ENCODE results near the gene MSX2. TPM values are rescaled to one million over a fixed set of nuclear protein-coding genes. Genes with fewer than 3 reads are reported as not detected.

MSX2 gene
- total and polyA plus RNA-seq, 2 experiments from 2014 or later = 0.17 to 0.47 TPM

DNA sequence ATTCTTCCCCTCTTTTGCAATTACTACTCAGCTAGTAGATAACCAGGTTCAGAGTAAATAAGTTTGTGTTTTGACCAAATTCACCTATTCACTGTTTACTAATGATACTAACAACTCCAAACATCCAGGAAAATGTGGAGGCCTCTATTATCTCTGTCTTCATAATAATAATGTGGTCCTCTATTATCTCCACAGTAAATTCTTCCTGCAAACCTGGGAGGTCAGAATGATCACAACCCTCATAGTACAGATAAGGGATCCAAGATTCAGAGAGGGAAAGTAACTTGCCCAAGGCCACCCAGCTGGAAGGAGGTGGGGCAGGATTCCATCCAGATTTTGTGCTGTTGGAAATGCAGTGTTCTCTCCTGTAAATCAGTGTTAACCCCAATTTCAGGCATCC is 9.6 kb upstream of the MSX2 start:
- H3F3A ChIP-seq (replicated peaks; ENCODE audit: low read depth) = peaks cover under 1% of the 10 kb centered on the region; the same call in 1 of the 2 replicates
- H2AFZ ChIP-seq = no peak overlapping the region
- ATAC-seq (no peak), DNase-seq (ENCODE audit: low spot score) (no peak)
- no peaks in the 10 kb centered on the region for H3K36me3 ChIP-seq (ENCODE audit: insufficient read depth)
- peaks cover 20% of the 10 kb centered on the region; the same call in 1 of the 2 replicates for H3K4me1 ChIP-seq (ENCODE audit: insufficient read depth)
- Mint-ChIP-seq H3K36me3 (ENCODE audit: low read depth) (no peaks in the 10 kb centered on the region), H3K4me1 (peaks cover 13% of the 10 kb centered on the region), H3K4me3 (no peak overlapping the region), H3K27me3 (ENCODE audit: insufficient read depth, low read depth, poor library complexity) (peaks cover 29% of the 10 kb centered on the region), H3K9me3 (no peaks in the 10 kb centered on the region), H3K27ac (no peak overlapping the region)
- H3K27me3 ChIP-seq (ENCODE audit: insufficient read depth) = peaks cover 30% of the 10 kb centered on the region
- TF ChIP-seq POLR2AphosphoS5 (IDR thresholded peaks at IDR 0.05; ENCODE audit: low read depth) (no peak), EZH2 (IDR thresholded peaks at IDR 0.05; ENCODE audit: low read depth, unreplicated experiment) (no peak)
- TF ChIP-seq, protein P1, sequence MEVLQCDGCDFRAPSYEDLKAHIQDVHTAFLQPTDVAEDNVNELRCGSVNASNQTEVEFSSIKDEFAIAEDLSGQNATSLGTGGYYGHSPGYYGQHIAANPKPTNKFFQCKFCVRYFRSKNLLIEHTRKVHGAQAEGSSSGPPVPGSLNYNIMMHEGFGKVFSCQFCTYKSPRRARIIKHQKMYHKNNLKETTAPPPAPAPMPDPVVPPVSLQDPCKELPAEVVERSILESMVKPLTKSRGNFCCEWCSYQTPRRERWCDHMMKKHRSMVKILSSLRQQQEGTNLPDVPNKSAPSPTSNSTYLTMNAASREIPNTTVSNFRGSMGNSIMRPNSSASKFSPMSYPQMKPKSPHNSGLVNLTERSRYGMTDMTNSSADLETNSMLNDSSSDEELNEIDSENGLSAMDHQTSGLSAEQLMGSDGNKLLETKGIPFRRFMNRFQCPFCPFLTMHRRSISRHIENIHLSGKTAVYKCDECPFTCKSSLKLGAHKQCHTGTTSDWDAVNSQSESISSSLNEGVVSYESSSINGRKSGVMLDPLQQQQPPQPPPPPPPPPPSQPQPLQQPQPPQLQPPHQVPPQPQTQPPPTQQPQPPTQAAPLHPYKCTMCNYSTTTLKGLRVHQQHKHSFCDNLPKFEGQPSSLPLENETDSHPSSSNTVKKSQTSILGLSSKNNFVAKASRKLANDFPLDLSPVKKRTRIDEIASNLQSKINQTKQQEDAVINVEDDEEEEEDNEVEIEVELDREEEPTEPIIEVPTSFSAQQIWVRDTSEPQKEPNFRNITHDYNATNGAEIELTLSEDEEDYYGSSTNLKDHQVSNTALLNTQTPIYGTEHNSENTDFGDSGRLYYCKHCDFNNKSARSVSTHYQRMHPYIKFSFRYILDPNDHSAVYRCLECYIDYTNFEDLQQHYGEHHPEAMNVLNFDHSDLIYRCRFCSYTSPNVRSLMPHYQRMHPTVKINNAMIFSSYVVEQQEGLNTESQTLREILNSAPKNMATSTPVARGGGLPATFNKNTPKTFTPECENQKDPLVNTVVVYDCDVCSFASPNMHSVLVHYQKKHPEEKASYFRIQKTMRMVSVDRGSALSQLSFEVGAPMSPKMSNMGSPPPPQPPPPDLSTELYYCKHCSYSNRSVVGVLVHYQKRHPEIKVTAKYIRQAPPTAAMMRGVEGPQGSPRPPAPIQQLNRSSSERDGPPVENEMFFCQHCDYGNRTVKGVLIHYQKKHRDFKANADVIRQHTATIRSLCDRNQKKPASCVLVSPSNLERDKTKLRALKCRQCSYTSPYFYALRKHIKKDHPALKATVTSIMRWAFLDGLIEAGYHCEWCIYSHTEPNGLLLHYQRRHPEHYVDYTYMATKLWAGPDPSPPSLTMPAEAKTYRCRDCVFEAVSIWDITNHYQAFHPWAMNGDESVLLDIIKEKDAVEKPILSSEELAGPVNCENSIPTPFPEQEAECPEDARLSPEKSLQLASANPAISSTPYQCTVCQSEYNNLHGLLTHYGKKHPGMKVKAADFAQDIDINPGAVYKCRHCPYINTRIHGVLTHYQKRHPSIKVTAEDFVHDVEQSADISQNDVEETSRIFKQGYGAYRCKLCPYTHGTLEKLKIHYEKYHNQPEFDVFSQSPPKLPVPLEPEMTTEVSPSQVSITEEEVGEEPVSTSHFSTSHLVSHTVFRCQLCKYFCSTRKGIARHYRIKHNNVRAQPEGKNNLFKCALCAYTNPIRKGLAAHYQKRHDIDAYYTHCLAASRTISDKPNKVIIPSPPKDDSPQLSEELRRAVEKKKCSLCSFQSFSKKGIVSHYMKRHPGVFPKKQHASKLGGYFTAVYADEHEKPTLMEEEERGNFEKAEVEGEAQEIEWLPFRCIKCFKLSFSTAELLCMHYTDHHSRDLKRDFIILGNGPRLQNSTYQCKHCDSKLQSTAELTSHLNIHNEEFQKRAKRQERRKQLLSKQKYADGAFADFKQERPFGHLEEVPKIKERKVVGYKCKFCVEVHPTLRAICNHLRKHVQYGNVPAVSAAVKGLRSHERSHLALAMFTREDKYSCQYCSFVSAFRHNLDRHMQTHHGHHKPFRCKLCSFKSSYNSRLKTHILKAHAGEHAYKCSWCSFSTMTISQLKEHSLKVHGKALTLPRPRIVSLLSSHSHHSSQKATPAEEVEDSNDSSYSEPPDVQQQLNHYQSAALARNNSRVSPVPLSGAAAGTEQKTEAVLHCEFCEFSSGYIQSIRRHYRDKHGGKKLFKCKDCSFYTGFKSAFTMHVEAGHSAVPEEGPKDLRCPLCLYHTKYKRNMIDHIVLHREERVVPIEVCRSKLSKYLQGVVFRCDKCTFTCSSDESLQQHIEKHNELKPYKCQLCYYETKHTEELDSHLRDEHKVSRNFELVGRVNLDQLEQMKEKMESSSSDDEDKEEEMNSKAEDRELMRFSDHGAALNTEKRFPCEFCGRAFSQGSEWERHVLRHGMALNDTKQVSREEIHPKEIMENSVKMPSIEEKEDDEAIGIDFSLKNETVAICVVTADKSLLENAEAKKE (CRISPR knock-in tag; IDR thresholded peaks at IDR 0.05) = no peak
- H4K20me1 ChIP-seq (replicated peaks; ENCODE audit: insufficient read depth) = no peaks in the 10 kb centered on the region; the same call in 1 of the 2 replicates
- no peaks in the 10 kb centered on the region for H3K79me2 ChIP-seq (replicated peaks; ENCODE audit: insufficient read depth)
- H3K4me2 ChIP-seq = no peak overlapping the region
- no peak overlapping the region for H3K4me3 ChIP-seq
- no peaks in the 10 kb centered on the region for H3K9me2 ChIP-seq (ENCODE audit: insufficient read depth)
- no peak overlapping the region for H3K27ac ChIP-seq (ENCODE audit: low read depth)

DNA sequence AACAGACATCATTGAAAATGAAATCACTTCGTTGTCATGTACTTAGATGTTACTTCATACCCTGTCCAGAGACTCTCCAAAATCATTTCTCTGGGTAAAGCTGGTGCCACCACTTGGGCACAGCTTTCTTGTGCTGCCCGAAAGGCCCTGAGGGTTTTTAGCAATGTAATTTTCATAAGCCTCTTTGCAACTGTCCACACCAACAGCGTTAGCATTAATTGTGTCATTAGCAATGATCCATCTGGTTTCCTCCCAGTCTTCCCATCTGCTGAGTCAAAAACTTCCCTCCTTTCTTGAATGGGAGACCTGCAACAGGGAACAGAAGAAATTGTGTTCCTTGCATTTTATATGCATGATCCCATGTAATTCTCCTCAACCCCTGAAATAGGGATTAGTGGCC is 8.6 kb upstream of the MSX2 start:
- H3K4me1 Mint-ChIP-seq = peaks cover 22% of the 10 kb centered on the region
- no peak overlapping the region for H3K4me3 ChIP-seq
- no peak overlapping the region for H3K4me2 ChIP-seq
- no peaks in the 10 kb centered on the region; the same call in 1 of the 2 replicates for H4K20me1 ChIP-seq (replicated peaks; ENCODE audit: insufficient read depth)
- no peak for TF ChIP-seq POLR2AphosphoS5 (IDR thresholded peaks at IDR 0.05; ENCODE audit: low read depth)
- TF ChIP-seq, protein P2, sequence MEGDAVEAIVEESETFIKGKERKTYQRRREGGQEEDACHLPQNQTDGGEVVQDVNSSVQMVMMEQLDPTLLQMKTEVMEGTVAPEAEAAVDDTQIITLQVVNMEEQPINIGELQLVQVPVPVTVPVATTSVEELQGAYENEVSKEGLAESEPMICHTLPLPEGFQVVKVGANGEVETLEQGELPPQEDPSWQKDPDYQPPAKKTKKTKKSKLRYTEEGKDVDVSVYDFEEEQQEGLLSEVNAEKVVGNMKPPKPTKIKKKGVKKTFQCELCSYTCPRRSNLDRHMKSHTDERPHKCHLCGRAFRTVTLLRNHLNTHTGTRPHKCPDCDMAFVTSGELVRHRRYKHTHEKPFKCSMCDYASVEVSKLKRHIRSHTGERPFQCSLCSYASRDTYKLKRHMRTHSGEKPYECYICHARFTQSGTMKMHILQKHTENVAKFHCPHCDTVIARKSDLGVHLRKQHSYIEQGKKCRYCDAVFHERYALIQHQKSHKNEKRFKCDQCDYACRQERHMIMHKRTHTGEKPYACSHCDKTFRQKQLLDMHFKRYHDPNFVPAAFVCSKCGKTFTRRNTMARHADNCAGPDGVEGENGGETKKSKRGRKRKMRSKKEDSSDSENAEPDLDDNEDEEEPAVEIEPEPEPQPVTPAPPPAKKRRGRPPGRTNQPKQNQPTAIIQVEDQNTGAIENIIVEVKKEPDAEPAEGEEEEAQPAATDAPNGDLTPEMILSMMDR (conservative IDR thresholded peaks at IDR 0.05; ENCODE audit: low read depth in 2 of 2) = no peak
- TF ChIP-seq, protein P3, sequence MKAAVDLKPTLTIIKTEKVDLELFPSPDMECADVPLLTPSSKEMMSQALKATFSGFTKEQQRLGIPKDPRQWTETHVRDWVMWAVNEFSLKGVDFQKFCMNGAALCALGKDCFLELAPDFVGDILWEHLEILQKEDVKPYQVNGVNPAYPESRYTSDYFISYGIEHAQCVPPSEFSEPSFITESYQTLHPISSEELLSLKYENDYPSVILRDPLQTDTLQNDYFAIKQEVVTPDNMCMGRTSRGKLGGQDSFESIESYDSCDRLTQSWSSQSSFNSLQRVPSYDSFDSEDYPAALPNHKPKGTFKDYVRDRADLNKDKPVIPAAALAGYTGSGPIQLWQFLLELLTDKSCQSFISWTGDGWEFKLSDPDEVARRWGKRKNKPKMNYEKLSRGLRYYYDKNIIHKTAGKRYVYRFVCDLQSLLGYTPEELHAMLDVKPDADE (IDR thresholded peaks at IDR 0.05) = no peak
- TF ChIP-seq EZH2 (IDR thresholded peaks at IDR 0.05; ENCODE audit: low read depth, unreplicated experiment) = no peak
- TF ChIP-seq NANOG (IDR thresholded peaks at IDR 0.05; ENCODE audit: borderline replicate concordance) = no peak
- TF ChIP-seq EZH2phosphoT487 (IDR thresholded peaks at IDR 0.05; ENCODE audit: unreplicated experiment) = no peak
- peaks cover 41% of the 10 kb centered on the region for H3K27me3 ChIP-seq (ENCODE audit: insufficient read depth)
- peaks cover 11% of the 10 kb centered on the region; the same call in 1 of the 2 replicates for H3F3A ChIP-seq (replicated peaks; ENCODE audit: low read depth)
- H3K36me3 ChIP-seq (ENCODE audit: insufficient read depth) = no peaks in the 10 kb centered on the region
- no peak overlapping the region for H2AFZ ChIP-seq
- H3K27ac ChIP-seq (ENCODE audit: low read depth) = no peak overlapping the region
- no peaks in the 10 kb centered on the region for H3K9me3 Mint-ChIP-seq
- ATAC-seq (no peak), DNase-seq (ENCODE audit: low spot score) (no peak)
- H3K36me3 Mint-ChIP-seq (ENCODE audit: low read depth) = no peaks in the 10 kb centered on the region
- no peaks in the 10 kb centered on the region for H3K9me2 ChIP-seq (ENCODE audit: insufficient read depth)
- no peak overlapping the region for H3K27ac Mint-ChIP-seq
- no peak overlapping the region for H3K4me3 Mint-ChIP-seq
- peaks cover 30% of the 10 kb centered on the region for H3K4me1 ChIP-seq (ENCODE audit: insufficient read depth)
- H3K27me3 Mint-ChIP-seq (ENCODE audit: insufficient read depth, low read depth, poor library complexity) = peaks cover 39% of the 10 kb centered on the region
- H3K79me2 ChIP-seq (replicated peaks; ENCODE audit: insufficient read depth) = no peaks in the 10 kb centered on the region
